SK-N-DZ (cell line): ENCODE data around the gene BCDIN3D.
A peak's percentile ranks its signal among the peaks of the same experiment; 100 is the strongest.
"Not testable (repeated sequence)": the region's sequence is repeated elsewhere in the genome, so short reads cannot be mapped to it uniquely, and the experiment has no call there.

Experiments used
- DNase-seq: peaks from one replicate; pipeline ENCODE4 v3.0.0-alpha.2; 2015; ENCODE audit warnings: low spot score

The BCDIN3D gene

GRCh38 chr12:49876070-49876469 lies 33.2 kb upstream of the BCDIN3D start:
- no peak for DNase-seq

- DNase-seq = no peak
Observed at GRCh38 chr12:49875115-49875720, 32.3 kb upstream of the BCDIN3D start.

- no peak for DNase-seq
Observed at GRCh38 chr12:49874142-49874897, 31.4 kb upstream of the BCDIN3D start.

- DNase-seq = no peak
Observed at GRCh38 chr12:49873361-49873934, 30.5 kb upstream of the BCDIN3D start.

GRCh38 chr12:49872781-49873181 lies 29.9 kb upstream of the BCDIN3D start:
- no peak for DNase-seq

GRCh38 chr12:49872381-49872780 lies 29.5 kb upstream of the BCDIN3D start:
- no peak for DNase-seq

GRCh38 chr12:49871811-49872251 lies 28.9 kb upstream of the BCDIN3D start:
- DNase-seq = not testable (repeated sequence)

- no peak for DNase-seq
Observed at GRCh38 chr12:49871263-49871561, 28.3 kb upstream of the BCDIN3D start.

GRCh38 chr12:49870501-49871262 lies 27.8 kb upstream of the BCDIN3D start:
- no peak for DNase-seq

GRCh38 chr12:49869816-49870500 lies 27.1 kb upstream of the BCDIN3D start:
- DNase-seq = no peak

GRCh38 chr12:49868952-49869815 lies 26.3 kb upstream of the BCDIN3D start:
- DNase-seq = peak; percentile 100

- no peak for DNase-seq
Observed at GRCh38 chr12:49868449-49868848, 25.5 kb upstream of the BCDIN3D start.

GRCh38 chr12:49867570-49868341 lies 24.9 kb upstream of the BCDIN3D start:
- DNase-seq = no peak

GRCh38 chr12:49866859-49867569 lies 24.1 kb upstream of the BCDIN3D start:
- peak; percentile 74 for DNase-seq

- DNase-seq = no peak
Observed at GRCh38 chr12:49865782-49866135, 22.9 kb upstream of the BCDIN3D start.

GRCh38 chr12:49865109-49865781 lies 22.3 kb upstream of the BCDIN3D start:
- no peak for DNase-seq

GRCh38 chr12:49864798-49865090 lies 21.8 kb upstream of the BCDIN3D start:
- no peak for DNase-seq

GRCh38 chr12:49863946-49864797 lies 21.3 kb upstream of the BCDIN3D start:
- DNase-seq = no peak
